ENCODE data around the gene PRMT9. TPM values are rescaled to one million over a fixed set of nuclear protein-coding genes. Genes with fewer than 3 reads are reported as not detected.

Gene PRMT9
- total RNA-seq, 1 experiment from 2014 or later: 8.1 TPM

DNA sequence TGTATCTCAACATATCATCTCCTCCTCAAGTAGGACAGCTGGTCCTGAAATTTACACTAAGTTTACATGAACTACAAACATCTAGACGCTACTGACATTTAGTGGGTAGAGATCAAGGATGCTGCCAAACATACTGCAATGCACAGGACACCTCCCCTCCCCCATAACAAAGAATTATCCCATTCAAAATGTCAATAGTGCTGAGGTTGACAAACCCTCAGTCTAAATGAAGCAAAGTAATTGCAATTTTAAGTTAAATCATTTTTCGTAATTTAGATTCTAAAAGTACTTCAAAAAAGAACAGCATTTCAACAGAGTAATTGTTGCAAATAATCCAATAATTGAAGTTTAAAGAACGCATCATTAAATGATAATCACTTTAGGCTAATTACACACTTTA is 1.2 kb downstream of the PRMT9 start:
- DNase-seq (ENCODE audit: low read depth): no peak

DNA sequence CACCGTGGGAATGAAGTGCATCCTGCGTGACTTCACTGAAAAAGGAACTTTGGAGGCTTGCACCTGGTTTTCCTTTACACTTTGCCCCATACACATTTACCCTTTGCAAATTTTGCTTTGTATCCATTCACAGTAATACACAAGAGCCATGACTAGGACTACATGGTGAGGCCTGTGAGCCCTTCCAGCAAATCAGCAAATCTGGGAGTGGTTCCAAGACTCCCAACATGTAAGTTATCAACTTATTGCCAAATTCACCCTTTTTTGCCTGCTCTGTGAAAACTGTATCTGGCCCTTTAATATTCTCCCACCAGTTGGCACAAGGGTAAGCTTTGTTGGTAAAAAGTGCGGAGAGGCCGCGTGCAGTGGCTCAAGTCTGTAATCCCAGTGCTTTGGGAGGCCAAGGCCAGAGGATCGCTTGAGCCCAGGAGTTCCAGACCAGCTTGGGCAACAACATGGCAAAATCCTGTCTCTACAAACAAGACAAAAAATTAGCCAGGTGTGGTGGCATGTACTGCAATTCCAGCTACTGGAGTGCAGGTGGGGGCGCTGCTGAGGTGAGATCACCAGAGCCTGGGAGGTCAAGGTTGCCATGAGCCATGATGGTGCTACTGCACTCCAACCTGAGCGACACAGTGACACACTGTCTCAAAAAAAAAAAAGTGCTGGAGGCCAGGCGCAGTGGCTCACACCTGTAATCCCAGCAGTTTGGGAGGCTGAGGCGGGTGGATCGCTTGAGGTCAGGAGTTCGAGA is 5.0 kb downstream of the PRMT9 start:
- no peak for DNase-seq (ENCODE audit: low read depth)

DNA sequence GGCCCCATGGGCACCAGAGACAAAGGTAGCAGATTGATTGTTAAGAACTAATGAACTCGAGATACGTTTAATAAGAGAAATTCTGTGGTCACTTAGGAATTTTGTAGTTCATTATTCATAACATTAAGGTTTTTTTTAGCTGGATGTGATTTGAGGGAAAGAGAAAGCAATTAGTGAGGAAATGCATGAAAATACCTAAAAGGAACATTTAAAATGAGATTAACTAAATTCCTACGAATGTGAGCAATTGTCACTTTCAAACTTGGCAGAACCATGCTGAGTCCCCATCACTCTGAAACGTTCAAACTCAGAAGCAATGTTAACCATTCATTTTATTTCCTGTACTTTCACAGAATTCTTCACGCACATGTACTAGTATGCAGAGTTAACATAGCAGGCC is 5.9 kb downstream of the PRMT9 start:
- no peak for DNase-seq (ENCODE audit: low read depth)

DNA sequence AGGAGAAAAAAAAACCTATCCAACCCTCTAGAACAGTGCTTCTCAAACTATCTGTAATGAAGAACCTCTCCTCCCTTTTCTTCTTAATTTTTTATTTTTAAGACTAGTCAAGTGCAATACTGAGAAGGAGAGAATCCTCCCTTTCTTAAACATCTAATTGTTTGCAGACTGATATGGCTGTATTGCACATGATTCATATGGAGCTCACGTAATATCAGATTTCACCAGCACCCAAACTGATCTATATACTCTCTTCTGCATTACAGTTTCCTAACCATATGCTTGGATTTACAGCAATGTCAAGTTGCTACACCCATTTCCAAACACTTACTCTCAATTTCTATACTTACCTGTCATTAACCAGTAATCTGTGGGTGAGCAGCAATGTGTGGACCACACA is 9.5 kb downstream of the PRMT9 start:
- no peak for DNase-seq (ENCODE audit: low read depth)

DNA sequence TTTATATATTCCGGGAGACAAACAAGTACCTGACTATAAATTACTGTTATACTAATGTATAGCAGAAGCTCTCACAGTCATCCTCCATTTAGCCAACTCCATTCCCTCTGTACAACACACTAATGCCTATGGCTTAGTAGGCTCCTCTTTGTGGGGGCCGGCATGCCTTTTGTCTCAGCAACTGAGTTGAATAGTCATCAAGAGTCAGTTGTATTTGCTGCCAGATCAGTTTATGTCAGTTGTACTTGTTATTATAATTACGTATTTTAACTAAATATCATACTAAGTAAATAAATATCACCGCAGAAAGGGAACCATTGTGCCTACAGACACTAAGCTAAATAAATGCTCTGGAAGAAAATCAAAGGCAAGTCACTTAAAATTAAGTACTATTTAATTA is 9.9 kb downstream of the PRMT9 start:
- no peak for DNase-seq (ENCODE audit: low read depth)

DNA sequence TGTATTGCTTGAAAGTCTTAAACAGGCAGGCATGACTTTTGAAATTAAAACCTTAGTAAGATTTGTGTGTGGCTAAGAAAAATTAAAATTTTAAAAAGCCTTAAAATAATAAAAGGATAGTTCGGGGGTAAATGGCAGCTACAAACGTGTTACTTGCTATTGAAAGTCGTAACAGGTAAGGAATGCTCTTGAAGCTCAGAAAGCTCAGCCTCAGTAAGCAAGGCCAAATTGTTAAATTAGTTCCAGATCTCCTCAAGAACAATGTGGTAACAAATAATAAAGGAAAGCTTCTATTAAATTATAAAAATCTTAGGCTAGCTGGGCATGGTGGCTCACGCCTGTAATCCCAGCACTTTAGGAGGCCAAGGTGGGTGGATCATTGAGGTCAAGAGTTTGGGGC is 25.5 kb downstream of the PRMT9 start:
- DNase-seq (ENCODE audit: low read depth): no peak

DNA sequence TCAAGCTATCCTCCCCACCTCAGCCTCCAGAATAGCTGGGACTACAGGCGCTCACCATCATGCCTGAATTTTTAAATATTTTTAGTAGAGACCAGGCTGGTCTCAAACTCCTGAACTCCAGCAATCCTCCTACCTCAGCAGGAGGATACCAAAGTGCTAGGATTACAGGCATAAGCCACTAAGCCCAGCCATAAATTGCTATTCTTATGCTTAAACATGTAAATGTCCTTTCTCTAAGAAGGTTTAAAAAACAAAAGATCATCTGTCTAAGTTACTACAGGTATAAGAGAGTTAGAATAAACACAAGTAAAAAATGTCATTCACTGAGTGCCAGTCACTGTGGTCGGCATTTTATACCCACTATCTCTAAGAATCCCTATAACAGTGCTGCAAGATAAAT is 28.3 kb downstream of the PRMT9 start:
- no peak for DNase-seq (ENCODE audit: low read depth)

DNA sequence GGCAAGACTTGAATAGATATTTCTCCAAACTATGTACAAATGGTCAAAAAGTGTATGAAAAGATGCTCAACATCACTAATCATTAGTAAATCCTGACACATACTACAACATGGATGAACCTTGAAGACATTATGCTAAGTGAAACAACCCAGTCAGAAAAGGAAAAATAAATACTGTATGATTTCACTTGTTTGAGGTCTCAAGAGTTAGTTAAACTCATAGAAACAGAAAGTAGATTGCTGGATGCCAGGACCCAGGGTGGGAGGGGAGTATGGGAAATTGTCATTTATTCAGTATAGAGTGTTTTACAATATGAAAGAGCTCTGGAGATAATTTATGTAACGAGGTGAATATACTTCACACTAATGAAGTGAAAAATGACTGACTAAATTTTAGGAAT is 32.4 kb downstream of the PRMT9 start:
- DNase-seq (ENCODE audit: low read depth): no peak

DNA sequence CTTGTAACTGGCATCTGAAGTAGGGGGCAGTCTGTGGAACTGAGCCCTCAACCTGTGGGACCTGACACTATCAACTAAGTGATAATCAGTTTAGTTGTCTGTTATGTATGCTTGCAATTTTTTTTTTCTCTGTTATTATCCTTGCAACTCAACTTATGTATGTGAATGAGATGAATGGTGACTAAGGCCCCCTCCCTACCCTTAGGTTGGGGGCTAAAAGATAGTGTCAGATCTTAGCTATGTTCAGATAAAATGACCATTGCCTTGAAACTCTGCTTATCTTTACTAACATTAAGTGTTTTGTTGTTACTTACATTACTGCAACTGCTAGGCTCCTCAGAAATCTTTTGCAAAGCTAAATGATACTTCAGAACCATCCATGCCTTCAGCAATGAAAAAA is 35.3 kb downstream of the PRMT9 start:
- no peak for DNase-seq (ENCODE audit: low read depth)

DNA sequence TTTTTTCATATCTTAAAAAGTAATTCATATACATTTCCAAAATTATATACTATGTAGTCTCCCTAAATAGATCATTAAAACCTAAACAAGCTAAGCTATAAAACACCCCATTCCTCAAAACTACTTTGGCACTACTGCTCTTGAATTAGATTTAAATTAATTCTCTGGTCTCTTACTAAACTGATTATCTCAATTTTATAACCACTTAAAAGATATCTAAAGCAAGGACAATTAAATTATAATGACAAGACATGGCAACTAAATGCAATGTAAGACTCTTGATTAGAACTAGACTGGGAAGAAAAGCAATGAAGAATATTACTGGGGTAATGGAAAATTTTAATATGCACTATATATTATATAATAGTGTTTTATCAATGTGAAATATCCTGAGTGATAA is 38.9 kb downstream of the PRMT9 start:
- no peak for DNase-seq (ENCODE audit: low read depth)

DNA sequence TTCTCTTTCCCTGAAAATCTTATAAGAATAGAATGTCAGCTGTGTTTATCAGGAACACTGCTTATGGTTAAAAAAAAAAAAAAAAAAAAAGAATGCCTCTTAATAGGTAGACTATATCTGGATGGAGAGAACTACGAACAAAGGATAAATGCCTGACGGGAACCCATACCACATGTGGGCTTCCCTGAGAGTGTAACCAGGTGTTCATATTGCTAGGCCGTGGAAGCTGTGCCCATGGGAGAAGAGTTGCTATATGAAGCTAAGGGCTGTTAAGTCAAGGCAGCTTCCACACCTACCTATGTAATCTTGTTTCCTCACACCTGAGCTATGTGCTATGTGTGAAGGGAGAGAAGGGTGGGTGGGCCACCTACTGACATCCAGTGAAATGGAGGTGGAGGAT is 39.5 kb downstream of the PRMT9 start:
- DNase-seq (ENCODE audit: low read depth): no peak

DNA sequence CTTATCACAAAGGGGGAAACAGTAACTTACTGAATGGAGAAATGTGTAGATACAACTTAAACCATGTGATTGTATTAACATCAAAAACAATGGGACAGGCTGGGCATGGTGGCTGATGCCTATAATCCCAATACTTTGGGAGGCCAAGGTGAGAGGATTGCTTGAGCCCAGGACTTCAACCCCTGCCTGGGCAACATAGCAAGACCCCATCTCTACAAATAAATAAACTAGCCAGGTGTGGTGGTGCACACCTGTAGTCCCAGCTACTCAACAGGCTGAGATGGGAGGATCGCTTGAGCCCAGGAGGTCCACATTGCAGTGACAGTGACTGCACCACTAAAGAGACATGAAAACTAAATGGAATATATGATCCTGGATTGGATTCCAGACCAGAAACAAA is 40.3 kb downstream of the PRMT9 start:
- no peak for DNase-seq (ENCODE audit: low read depth)

DNA sequence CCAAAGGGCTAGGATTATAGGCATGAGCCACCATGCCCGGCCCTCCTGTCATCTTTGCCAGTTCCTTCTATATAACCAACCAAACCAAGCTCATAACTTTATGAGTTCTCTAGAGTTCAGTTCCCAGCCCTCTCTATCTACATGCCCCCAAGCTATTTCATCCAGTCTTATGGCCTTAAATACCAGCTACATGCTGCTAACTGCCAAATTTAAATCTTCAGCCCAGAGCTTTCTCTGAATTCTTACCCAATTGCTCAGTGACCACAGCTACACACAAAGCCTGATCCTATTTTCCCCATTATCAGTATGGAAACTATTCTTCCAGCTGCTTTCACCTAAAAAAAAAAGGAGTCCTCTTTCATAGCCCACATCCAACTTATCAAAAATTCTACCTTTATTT is 43.6 kb downstream of the PRMT9 start:
- DNase-seq (ENCODE audit: low read depth): no peak

DNA sequence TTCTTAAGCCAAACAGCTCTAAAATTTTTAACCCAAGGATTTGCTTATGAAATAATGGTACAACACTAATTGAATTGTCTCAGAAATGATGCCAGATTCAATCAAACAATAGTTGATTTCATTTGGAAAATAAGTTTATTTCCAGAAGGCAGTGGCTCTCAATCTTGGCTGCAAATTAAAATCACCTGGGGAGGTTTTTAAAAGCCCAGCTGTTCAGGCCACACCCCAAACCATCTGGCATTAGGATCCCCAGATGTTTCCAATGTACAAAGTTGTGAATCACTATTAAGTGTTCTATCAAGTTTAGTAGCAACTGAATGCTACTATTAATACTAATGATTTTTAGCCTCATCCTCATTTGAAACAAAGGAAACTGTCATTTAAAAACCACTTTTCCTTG is 44.6 kb downstream of the PRMT9 start:
- DNase-seq (ENCODE audit: low read depth): no peak

DNA sequence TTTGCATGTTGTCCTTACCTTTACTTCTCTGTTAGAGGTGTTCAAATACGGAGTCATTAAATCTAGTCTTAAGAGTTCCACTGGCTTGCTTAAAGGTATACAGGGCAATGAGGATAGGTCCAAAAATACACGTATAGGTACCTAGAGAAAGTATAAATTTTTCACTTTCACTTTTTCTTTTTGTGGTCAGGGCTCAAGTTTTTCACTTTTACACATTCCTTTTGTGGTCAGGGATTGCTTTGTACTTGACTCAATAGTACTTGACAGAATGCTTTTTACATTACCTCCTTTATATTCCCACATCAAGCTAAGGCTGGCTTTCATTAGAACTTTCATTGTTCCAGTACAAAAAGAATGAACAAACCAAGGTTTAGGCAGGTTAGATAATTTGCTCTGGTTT is 45.0 kb downstream of the PRMT9 start:
- peak; percentile 7 for DNase-seq (ENCODE audit: low read depth)

DNA sequence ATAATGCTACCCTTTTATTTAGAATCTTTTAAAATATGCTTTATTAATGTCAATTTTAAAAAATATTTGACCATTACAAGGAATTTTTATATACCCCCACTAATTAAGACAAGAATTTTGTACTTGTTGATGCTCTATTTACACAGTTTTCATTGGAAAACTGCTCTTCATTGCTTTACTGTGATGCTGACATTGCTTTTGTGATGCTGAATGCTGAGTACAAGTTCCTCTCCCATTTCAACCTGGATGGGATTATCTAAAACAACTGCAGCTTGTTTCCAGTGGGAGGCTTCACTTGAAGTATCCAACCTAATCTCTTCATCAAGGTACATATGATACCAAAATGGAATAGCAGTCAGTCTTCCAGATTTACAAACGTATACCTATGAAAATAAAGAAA is 45.6 kb downstream of the PRMT9 start:
- DNase-seq (ENCODE audit: low read depth): no peak

DNA sequence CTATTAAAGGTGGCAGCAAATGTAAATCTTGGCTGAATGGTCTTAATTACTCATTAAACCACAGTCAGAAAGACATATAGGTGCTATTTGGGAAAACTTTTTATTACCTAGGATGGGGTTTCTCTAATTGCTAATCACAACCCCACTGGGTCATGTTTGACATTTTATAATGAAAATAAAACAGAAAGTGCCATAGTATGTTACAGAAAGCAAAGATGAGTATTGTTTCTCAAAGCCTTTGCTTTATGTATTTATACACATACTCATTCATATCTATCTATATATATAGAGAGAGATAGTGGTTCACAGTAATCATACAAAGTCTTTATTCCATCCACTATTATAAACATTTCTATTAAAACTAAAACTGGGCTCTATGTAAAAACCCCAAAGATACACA is 48.6 kb downstream of the PRMT9 start:
- DNase-seq (ENCODE audit: low read depth): no peak

DNA sequence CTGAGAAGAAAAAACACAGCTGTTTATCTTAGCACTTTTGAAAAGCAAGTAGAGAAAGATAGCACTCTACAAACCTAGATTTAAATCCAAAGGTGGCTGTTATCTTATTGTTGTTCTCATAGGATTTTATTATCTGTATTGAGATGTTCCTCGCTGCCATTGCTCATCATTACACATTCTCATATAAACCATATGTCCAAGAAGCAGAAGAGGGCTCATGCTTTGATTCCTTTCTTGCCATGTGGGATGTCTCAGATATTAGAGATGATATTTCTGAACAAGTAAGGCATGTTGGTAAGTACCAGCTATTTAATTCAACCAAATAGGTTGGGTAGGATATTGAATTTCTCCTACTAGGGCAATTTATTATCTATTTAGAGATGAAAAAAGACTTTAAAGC is 50.3 kb downstream of the PRMT9 start:
- DNase-seq (ENCODE audit: low read depth): no peak

DNA sequence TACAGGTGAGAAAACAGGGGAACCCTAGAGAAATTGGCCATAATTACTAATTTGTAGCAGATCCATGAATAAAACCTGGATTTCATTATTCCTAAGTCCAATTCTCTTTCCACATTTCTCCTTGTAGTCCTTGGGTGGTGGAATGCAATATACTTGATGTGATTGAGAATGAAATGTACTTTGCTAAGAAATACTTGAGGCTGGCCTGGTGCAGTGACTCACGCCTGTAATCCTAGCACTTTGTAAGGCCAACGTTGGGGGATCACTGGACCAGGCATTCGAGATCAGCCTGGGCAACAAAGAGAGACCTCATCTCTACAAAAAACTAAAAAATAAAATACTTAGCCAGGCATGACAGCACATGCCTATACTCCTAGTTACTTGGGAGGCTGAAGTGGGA is 50.9 kb downstream of the PRMT9 start:
- no peak for DNase-seq (ENCODE audit: low read depth)

DNA sequence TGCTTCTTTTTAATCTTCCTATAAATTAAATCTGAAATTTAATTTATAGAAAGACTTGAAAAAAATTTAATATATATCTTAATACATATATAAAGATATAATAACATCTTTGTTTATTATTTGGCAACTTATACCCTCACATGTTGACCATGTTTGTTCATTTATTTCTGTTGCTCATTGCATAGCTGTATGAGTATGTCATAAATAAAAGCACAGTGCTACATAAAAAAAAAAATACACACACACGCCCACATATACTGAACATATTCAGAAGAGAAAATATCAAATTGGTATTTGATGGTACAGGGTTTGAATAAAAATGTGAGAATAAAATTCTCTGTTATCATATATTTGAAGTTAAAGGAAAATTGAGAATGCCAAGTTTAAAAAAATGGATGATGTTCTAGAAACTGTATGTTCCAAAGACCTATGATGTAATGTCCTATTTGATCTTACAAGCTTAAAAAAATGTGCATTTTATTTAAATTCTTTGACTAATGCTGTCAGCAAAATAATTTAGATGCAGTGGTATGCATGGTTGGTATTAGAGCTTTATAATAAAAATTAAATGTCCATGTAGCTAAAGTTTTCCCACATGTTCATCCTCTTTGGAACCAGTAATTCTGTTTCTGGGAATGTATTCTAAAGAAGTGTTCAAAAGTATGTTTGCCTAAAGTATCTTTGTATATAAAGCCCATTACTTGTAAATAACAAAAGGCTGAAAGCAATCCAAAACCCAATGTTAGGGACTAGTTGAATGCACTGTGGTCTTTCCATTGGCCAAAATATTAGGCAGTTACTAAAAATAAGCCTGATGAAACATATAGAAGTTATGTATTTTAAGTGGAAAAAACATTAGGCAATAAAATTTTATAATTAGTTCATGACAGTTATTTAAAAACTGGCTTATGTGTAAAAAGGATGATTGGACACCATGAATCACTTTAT is 53.9 kb downstream of the PRMT9 start:
- no peak for DNase-seq (ENCODE audit: low read depth)

DNA sequence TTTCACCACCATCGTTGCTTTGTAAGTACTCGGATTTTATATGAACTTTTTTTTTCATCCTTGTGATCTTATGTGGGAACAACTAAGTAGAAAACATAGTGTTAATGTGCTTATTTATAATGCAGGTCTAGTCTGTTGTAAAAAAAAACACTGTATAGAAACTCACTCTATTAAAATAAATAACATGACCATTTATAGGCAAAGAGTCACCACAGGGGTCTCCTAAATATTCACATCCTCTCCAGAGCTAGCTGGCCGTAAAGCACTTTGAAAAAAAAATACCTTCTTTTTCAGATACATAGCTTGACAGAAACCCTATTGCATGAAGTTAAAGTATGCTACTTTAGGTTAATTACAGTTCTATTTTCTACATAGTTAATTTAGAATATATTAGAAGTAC is 55.5 kb downstream of the PRMT9 start:
- DNase-seq (ENCODE audit: low read depth): no peak

DNA sequence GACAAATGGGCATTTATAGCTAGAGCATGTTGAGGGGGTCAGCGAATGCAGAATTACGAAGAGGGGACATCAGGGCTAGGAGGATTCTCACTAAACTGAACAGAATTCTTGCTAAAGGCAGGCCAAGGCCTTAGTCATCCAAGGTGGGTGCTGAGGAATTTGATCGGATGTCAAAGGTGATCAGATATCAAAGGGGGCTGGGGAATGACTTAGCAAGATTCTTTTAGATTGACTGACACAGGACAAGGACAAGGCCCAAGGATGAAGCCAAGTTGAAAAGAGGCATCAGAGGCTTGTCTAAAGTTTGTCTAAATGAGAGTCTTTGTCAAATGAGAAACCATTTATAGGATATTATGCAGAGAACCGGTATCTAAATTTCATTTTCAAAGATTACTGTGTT is 57.1 kb downstream of the PRMT9 start:
- no peak for DNase-seq (ENCODE audit: low read depth)

DNA sequence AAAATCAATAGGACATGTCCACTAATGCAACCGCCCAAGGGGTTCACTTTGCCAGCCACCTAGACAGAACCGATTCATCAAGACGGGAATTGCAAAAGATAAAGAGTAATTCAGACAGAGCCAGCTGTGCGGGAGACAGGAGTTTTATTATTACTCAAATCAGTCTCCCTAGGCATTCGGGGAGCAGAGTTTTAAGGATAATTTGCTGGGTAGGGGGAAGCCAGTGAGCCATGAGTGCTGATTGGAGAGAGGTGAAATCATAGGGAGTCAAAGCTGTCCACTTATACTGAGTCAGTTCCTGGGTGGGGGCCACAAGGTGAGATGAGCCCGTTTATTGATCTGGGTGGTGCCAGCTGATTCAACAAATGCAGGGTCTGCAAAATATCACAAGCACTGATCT is 58.2 kb downstream of the PRMT9 start:
- DNase-seq (ENCODE audit: low read depth): no peak
